Inflammatory macrophage (primary cell): ENCODE data around the gene CCDC83.
"Not testable (repeated sequence)": the region's sequence is repeated elsewhere in the genome, so short reads cannot be mapped to it uniquely, and the experiment has no call there.

Experiments
- DNase-seq, 2 donors: peaks; one replicate each; pipeline ENCODE4 v3.0.0-alpha.2; 2020 to 2022

CCDC83 gene

DNA sequence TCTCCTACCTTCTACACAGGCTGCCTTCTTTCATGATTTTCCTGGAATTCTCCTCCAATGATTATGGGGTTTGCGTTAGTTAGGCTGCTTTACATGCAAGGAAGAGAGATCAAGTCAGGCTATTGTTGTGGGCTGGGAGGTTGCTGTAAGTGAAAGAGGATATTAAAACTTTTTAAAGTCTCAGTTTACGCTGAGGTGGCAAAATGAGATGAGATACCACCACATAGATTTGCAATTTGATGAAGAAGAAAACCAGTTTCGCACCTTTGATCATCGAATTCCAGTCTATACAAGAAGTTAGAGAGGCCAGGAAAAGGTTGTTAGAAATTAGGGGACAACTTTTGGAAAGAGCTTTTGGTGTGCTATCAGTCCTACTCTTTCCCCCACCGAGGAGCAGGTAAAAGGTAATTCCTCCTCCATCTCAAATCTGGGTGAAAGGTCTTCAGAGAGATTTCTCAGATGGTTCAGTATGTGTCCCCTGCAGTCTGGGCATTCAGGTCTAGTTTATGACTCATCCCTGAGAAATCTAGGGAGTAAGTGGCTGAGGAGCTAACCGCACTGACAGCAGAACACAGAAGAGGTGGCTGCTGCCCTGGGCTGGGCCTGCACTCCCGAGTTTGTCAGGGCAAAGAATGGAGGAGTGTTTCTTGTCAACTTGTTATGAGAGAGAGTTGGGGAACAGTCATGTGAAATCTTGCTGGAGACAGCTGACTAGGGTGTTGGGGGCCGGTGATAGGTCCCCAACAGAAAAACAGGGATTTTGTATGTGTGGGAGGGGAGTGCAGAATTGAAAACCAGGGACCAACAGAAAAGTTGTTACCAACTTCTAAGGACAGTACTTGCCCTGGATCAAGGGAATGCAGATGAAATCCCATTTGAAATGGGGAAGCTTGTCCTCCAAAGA lies 34.7 kb downstream of the CCDC83 start:
- no peak for DNase-seq

DNA sequence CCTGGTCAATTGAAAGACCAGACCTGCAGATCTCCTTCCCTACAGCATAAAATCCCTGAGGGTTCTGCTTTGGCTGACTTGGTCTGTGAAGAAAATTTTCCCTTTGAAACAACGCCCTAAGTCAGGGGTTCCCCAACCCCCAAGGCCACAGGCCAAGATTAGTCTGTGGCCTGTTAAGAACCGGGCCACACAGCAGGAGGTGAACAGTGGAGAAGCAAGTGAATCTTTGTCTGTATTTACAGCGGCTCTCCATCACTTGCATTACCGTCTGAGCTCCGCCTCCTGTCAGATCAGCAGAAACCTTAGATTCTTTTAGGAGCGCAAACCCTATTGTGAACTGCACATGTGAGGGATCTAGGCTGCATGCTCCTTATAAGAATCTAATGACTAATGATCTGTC lies 38.2 kb downstream of the CCDC83 start:
- DNase-seq = no peak

DNA sequence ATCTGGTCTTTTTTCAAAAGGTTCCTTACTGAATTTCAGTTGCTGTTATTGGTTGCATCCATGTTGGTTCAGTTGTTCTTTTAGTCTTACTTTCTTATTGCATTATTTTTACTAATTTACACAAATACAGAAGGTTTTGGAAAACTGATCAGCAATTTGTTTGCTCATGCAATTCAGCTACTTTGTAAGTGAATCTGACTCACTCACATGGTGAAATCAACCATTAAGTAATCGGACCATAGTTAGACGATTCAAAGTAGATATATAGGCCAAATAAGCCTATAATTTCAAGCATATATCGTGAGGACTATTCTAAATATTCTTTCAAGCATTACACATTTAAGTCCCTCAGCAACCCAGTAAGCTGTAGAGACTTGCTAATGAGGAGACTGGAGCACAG lies 41.7 kb downstream of the CCDC83 start:
- DNase-seq = peak; percentile 20 to 55

DNA sequence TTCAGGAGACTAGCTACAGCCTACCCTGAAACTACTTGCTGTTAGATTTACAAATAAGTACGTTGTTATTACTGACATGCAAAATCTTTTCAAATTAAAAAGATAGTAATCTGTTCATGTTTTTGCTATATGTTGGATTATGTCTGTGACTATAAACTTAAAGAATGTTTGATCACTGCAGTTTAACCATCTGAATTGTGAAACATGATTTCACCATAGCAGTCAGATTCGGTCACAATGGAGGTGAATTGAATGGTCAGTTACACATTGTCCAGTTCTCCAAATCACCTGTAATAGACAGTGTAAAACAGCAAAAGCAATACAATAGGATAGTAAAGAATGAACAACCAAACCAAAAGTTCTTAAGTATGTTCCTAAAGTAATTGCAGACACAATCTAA lies 43.3 kb downstream of the CCDC83 start:
- DNase-seq = no peak

DNA sequence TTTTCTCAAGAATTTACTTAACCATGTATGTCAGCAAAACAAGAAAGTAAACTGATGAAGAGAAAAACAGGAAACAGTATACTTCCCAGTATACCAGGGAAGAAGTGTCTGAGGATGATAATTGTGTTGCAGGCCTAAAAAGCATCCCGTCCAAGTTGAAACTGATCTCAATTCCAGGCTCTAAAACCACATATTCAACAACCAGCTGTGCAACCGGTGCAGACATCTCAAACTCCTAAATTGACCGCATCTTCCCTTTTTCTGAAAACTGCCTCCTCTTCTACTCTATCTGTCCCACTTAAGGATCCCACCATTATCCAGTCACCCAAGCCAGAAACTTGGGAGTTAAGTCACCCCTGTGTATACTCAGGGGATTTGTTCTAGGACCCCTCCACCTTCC lies 47.2 kb downstream of the CCDC83 start:
- DNase-seq = peak in 1 of 2 donors; percentile 16

DNA sequence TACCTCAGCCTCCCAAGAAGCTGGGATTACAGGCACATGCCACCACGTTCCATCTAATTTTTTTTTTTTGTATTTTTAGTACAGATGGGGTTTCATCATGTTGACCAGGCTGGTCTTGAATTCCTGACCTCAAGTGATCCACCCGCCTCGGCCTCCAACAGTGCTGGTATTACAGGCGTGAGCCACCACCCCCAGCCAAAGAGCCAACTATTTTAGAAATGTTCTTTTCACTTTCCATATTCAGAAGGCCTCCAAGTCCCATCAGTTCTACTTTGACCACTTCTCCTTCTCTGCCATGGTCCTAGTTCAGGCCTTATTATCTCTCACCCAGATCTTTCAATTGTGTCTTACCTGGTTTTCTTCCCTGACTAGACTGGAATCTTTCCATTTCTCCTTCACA lies 48.2 kb downstream of the CCDC83 start:
- DNase-seq = no peak

DNA sequence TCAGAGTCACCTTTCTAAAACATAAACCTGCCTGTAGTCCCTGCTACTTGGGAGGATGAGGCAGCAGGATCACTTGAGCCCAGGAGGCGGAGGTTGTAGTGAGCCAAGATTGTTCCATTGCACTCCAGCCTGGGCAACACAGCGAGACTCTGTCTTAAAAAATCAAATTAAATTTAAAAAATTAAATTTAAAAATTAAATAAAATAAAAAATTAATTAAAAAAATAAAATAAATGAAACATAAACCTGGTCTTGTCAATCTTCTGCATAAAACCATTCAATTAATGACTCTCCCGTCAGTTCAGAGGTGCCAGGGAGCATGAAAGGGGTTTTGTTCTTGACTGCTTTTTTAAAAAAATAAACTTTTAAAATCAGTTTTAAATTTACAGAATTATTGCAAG lies 48.6 kb downstream of the CCDC83 start:
- no peak for DNase-seq

DNA sequence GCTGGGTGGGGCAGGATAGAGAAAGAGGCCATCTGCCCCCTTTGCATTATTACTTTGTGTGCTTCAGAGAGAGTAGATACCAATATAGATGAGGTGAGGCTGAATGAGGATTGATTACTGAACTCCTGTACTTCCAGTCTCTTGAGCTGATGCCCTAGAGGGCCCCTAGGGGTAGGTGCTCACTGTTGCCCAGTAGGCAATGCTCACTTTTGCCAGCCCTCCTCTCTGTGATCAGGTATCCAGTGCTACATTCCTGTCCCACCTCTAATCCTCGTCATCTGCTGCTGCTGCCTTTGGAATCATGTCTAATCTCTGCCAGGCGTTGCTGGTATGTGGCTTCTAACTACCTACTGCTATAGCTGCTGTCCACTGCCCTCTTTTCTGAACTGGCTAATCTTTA lies 57.2 kb downstream of the CCDC83 start:
- no peak for DNase-seq

DNA sequence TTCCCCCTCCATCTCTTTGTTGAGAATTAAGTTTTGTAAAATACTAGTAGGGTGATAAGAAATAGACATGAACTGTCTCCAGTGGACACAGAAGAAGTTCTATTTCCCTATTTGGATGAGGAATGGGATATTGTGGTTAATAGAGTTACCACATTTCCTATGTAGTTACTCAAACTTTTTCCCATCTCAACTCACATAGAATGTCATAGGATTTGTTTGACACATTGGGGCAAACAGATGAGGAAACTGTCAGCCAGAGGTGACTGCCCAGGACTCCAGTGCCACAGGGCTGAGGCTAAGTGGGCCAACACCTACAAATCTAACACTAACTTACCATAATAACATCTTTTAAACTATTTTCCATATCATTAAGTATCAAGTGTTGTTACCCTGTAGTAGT lies 58.3 kb downstream of the CCDC83 start:
- peak; percentile 77 to 93 for DNase-seq

DNA sequence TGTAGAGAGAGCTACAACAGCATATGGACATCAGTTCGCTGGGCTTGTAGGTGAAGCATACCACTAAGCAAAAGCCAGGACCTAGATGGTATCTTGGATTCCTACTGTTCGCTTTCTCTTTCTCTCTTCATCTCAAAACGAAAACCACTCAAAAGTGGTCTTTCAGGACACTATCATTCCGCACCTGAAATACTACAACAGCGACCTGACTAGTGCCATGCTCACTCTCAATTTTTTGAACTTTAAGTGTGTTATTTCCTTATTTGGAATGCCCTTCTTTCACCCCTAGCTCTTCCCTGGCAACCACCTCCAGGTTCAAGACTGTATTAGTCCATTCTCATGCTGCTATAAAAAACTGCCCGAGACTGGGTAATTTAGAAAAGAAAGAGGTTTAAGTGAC lies 59.2 kb downstream of the CCDC83 start:
- no peak for DNase-seq

DNA sequence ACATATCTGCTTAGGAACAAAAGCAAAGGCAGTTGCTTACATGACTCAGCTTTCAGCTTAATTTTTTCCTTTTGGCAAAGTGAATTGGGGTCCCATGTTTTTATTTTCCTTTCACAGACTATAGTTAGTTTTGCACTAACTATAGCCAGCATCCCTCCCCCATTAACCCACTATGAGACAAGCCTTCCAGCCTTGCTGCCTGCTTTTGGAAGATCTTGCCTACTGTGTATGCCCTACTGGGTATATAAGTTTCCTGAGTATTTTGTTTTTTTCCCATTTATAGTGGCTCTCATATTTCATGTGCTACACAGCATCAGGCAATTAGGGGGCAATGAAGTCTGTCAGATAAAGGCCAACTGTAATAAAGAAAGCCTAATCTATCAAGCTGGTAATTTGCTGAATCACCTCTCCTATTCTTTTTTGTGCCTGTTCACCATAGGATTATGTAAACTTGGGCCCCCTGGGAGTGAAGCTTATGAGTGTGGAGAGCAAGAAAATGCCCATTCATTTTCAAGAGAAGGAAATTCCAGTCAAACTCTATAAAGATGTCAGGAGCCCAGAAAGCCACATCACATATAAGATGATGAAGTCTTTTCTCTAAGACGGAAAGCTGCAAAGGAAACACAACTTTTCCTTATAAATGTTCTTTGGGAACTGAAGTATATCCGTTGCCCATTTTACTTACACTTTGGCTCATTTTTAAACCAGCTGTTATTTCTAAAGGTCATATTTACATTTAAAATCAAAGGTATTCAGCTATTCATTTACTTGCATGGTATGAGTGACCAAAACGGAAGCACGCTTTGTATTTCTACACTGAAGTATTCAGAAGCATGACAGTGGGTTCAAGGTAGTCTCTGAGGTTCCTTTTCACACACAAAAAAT lies 64.0 kb downstream of the CCDC83 start:
- DNase-seq = no peak

DNA sequence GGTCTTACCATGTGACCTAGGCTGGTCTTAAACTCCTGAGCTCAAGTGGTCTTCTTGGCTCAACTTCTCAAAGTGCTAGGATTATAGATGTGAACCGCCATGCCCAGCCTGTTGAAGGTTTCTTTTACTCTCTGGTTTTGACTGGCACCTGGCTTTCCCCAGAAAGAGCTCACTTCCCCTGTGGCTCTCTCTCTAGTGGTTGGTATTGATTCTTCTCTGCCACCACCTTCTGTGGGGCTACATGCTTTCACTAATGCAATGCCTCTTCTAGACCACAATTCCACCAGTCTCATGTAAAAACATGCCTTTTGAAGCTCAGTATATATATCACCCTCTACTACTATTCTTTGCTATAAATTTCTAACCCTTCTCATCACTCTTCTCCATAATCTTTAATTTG lies 67.2 kb downstream of the CCDC83 start:
- no peak for DNase-seq

DNA sequence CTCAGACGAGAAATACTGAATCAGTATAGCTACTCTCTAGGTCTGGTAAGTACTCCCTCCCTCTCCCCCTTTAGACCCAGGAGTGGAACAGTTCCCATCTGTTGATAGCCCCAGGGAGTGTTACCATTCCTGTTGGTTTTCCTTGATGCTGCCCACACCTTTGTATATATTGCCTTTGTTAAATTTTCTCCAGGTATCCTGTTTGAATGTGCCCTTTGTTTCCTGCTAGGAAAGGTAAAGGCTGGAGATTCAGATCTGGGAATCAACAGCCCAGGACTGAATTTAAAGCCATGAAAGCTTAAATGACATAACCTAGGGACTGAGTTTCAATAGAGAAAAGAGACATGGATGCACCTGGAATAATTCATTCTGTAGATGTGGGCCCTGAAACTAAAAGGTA lies 68.3 kb downstream of the CCDC83 start:
- no peak for DNase-seq

DNA sequence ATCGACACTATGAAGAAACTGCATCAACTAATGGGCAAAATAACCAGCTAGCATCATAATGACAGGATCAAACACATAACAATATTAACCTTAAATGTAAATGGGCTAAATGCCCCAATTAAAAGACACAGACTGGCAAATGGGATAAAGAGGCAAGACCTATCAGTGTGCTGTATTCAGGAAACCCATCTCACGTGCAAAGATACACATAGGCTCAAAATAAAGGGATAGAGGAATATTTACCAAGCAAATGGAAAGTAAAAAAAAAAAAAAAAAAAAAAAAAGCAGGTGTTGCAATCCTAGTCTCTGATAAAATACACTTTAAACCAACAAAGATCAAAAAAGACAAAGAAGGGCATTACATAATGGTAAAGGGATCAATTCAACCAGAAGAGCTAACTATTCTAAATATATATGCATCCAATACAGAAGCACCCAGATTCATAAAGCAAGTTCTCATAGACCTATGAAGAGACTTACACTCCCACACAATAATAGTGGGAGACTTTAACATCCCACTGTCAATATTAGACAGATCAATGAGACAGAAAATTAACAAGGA lies 71.6 kb downstream of the CCDC83 start:
- not testable (repeated sequence) for DNase-seq

DNA sequence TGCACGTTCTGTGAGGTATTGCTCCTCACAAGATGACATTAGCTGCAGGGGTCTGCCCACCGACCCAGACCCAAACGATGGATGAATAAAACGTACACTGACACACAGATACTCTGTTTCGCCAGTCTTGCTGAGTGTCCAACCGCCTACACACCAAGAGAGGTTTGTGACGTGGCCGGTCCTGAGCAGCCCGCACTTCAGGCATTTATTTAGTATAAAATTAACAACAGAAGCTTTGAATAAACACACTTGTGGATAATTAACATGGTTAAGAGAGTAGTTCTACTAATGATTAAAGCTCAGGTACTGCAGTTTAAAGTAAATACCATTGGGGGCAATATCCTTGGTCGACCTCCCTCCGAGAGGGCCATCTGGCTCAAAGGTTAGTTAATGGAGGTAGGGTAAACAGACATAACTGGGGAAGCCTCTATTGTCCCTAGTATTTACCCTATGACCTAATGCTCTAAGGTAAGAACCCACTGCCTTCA lies 75.7 kb downstream of the CCDC83 start:
- no peak for DNase-seq

DNA sequence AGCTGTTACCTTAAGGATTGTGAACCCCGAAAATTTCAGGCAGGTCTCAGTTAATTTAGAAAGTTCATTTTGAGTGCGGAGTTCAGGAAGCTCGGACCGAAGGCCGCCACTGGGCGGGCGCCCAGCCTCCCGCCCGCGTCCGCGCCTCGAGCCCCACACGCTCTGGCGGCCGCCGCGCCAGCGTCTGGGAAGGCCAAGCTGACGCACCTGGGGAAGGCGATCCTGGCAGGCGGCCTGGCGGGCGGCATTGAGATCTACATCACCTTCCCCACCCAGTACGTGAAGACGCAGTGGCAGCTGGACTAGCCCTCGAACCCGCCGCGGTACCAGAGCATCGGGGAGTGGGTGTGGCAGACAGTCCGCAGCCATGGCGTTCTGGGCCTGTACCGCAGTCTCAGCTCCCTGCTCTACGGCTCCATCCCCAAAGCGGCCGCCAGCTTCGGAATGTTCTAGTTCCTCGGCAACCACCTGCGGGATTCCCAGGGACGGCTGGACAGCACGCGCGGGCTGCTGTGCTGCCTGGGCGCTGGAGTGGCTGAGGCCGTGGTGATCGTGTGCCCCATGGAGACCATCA lies 79.5 kb downstream of the CCDC83 start:
- DNase-seq = no peak

DNA sequence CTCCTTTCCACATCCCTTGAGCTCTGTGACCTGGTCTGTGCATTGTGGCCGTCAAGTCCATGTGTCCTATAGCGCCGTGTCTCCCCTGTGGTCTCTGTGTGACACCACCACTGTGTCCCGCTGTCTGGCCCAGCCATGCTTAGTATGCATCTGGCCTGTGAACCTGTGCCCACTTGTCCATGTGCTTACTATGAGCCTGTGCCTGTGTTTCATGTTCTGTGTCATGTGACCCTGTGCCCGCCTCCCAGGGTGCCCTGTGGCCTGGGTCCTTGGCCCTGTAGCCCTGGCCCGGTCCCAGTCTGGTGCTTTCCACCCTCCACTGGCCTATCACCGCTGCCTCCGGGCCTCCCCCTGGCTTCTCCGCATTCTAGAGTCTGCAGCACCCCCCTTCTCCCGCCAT lies 80.6 kb downstream of the CCDC83 start:
- no peak for DNase-seq

DNA sequence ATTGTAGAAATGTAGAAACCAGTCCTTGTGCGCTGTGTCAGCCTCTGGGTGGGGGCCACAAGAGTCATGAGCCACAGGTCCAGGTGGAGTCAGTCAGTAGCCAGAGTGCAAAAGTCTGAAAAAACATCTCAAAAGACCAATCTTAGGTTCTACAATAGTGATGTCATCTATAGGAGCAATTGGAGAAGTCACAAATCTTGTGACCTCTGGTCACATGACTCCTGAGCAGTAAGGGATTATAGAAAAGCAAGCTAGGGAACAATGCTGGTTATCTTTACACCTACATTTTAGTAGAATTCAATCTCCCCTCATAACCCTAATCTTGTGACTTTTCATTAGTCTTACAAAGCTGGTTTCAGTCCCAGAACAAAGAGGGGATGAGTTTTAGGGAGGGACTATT lies 82.7 kb downstream of the CCDC83 start:
- DNase-seq = peak; percentile 57 to 69

DNA sequence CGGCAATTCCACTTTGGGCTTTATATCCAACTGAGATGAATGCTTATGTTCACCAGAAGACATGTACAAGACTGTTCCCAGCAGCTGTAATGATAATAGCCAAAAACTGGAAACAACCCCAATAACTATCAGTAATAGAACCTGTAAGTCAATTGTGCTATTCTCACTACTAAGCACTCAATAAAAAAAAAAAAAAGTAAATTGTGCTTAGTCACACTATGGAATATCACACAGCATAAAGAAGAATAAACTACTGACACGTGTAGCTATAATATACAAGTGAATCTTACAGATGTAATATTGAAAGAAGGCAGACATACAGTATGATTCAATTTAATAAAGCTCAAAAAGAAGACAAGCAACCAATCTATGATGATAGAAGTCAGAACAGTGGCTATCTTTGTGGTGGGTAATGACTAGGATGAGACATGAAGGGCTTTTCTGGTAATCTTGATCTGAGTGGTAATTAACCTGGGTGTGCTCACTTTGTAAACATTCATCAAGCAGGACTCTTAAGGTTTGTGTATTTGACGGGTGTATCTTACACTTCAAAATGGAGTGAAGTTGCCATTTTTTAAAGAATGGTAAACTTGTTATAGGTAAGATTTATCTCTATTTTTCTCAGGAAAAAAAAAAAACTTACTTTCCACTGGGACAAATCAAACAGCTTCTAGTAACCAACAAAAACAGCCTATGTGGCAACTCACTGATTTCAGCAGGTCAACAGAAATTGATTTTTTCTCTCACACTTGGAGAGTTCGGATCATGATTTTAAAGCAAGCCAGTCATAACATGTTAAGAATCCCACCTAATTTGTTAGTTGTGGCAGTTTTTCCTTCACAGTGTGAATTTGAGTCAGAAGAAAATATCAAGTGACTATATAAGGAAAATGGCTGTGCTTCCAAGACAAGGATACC lies 84.2 kb downstream of the CCDC83 start:
- DNase-seq = no peak

DNA sequence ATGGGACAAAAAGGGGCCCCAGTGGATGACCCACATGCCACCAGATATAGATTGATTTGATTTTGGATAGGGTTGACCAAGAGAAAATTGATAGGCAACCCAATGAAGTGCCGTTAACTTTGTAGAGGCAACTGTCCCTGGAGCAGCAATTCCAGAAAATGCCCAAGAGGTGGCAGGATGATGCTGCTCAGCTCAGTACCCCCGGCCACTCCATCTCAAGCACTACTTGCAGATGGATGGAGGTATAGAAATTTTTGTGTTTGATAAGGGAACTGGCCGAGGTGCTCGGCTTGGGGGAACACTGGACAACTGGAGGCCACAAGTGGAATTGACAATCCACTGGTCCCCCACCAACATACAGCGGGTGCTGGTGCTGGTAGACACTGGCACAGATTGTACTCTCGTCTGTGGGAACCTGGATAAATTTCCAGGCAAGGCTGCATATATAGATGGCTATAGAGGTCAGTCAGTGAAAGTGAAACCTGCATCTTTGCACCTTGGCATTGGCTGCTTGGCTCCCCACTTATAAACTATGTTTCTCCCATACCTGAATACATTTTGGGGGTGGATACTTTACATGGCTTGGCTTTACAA lies 86.3 kb downstream of the CCDC83 start:
- DNase-seq = peak; percentile 40 to 63

DNA sequence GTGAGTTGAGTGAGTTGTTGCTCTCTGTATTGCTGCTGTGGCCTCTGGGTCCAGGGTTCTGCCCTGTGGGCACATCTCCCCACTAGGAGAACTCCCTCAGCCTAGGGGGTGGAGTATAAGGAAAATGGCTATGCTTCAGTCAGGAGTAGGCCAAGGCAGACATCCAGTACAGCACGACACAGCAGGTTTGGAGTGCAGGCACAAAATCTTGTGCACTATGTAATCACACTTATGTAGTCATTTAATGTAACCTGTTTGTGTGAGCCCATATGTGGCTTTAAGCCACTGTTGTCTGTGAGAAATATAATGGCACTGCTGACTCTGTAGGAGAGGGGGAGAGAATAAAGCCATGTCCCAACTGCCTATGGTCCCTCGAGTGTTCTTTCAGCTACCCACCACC lies 90.1 kb downstream of the CCDC83 start:
- DNase-seq = no peak
